Endodermal cell (in vitro differentiated cells): Measurements from ENCODE around the gene FILIP1L. TPM values are rescaled to one million over a fixed set of nuclear protein-coding genes. Genes with fewer than 3 reads are reported as not detected.

ENCODE experiments used
- DNase-seq: peaks from one replicate; pipeline ENCODE4 v3.0.0-alpha.2; 2017
- H3K27ac ChIP-seq: 2 replicates; pipeline ENCODE4 v1.5.1; 2013; ENCODE audit warnings: mild to moderate bottlenecking, low read depth, low read length, moderate library complexity
- H3K27me3 ChIP-seq: 2 replicates; pipeline ENCODE4 v1.6.1; 2013; ENCODE audit warnings: mild to moderate bottlenecking, low read length, moderate library complexity; ENCODE audit not compliant: insufficient read depth, control insufficient read depth, poor library complexity, severe bottlenecking
- H3K36me3 ChIP-seq: 2 replicates; pipeline ENCODE4 v1.7.0; 2013; ENCODE audit warnings: mild to moderate bottlenecking, low read length, moderate library complexity; ENCODE audit not compliant: control insufficient read depth, insufficient read depth
- H3K4me1 ChIP-seq: one replicate; pipeline ENCODE4 v1.7.0; 2013; ENCODE audit warnings: low read length; ENCODE audit not compliant: control insufficient read depth, insufficient read depth
- H3K4me3 ChIP-seq: 2 replicates; pipeline ENCODE4 v1.5.1; 2013; ENCODE audit warnings: mild to moderate bottlenecking, low read length, moderate library complexity
- H3K9ac ChIP-seq: 2 replicates; pipeline ENCODE4 v1.6.1; 2013; ENCODE audit warnings: mild to moderate bottlenecking, low read length, moderate library complexity; ENCODE audit not compliant: poor library complexity, severe bottlenecking; ENCODE audit errors: extremely low read depth
- H3K9me3 ChIP-seq: 2 replicates; pipeline ENCODE4 v1.6.1; 2013; ENCODE audit warnings: mild to moderate bottlenecking, low read length, moderate library complexity; ENCODE audit not compliant: control insufficient read depth
- H3K27ac Mint-ChIP-seq: 2 replicates; pipeline ENCODE4 v1.8.0; 2020; ENCODE audit warnings: mixed read lengths
- H3K27me3 Mint-ChIP-seq: 2 replicates; pipeline ENCODE4 v1.8.0; 2021; ENCODE audit warnings: mild to moderate bottlenecking, mixed read lengths; ENCODE audit not compliant: insufficient read depth
- H3K36me3 Mint-ChIP-seq: 2 replicates; pipeline ENCODE4 v1.8.0; 2020; ENCODE audit warnings: low read depth, mixed read lengths
- H3K4me1 Mint-ChIP-seq: 2 replicates; pipeline ENCODE4 v1.8.0; 2020; ENCODE audit warnings: mixed read lengths
- H3K4me3 Mint-ChIP-seq: 2 replicates; pipeline ENCODE4 v1.8.0; 2020; ENCODE audit warnings: mild to moderate bottlenecking, moderate library complexity, mixed read lengths
- H3K9me3 Mint-ChIP-seq: 2 replicates; pipeline ENCODE4 v1.8.0; 2020; ENCODE audit warnings: mild to moderate bottlenecking, mixed read lengths
- WGBS, 2 experiments: methylation state at CpG; one replicate each; pipeline versions ENCODE4 v1.1.5 to v1.1.7; 2013; ENCODE audit warnings: missing lambda C conversion rate in 2 of 2, mixed read lengths in 1 of 2; ENCODE audit not compliant: insufficient coverage in 1 of 2, insufficient read length in 1 of 2; 5-methylcytosine and 5-hydroxymethylcytosine counted together
- total RNA-seq, 2 donors: library from RNA; stranded (reverse); fragmentation: NEBNext Ultra II Directional in 1 of 2; extraction: Animal tissue kit (Norgen Biotek cat#: 25700) in 1 of 2; gene quantifications; 2 replicates in 1 of 2; 3 replicates in 1 of 2; pipeline ENCODE4 v1.2.1, GENCODE V29; 2021
- TF ChIP-seq, protein P1 (sequence below): fragments of 200-600 bp; sonication (generic); conservative IDR thresholded peaks from 2 replicates; pipeline ENCODE4 v1.5.0; 2021; ENCODE audit warnings: antibody characterized with exemption, mild to moderate bottlenecking

Gene FILIP1L
- total RNA-seq, 2 donors from 2014 or later, result 0.84 to 2.5 TPM

DNA sequence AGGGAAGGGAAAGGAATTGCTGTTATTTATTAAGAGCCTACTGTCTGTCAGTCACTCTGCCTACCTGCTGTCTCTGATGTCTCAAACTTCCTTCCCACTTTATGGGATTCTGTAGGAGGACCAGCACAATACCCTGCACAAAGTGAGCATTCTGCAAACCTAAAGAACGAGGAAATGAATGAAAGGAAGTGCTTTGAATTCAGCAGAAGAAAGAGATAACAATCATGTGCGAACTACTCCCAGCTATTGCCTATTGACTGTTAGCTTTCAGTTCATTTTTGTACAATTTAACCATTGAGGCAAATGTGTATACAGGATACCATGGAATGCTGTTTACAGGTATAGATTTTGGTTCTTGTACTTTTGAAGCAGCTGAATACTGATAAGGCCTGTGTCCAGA, 229.8 kb downstream of the FILIP1L start:
- Mint-ChIP-seq H3K4me1 (peaks cover 16% of the 10 kb centered on the region), H3K36me3 (no peaks in the 10 kb centered on the region), H3K27ac (no peak overlapping the region), H3K27me3 (no peaks in the 10 kb centered on the region), H3K4me3 (no peak overlapping the region), H3K9me3 (no peaks in the 10 kb centered on the region)
- Histone ChIP-seq H3K9ac (no peak overlapping the region), H3K4me1 (no peaks in the 10 kb centered on the region), H3K9me3 (no peaks in the 10 kb centered on the region), H3K36me3 (no peaks in the 10 kb centered on the region), H3K4me3 (no peak overlapping the region), H3K27ac (no peak overlapping the region), H3K27me3 (no peaks in the 10 kb centered on the region)
- WGBS, 2 experiments, result 66 to 67% methylated on average over 2 of the region's 2 CpGs
- TF ChIP-seq, protein P1, sequence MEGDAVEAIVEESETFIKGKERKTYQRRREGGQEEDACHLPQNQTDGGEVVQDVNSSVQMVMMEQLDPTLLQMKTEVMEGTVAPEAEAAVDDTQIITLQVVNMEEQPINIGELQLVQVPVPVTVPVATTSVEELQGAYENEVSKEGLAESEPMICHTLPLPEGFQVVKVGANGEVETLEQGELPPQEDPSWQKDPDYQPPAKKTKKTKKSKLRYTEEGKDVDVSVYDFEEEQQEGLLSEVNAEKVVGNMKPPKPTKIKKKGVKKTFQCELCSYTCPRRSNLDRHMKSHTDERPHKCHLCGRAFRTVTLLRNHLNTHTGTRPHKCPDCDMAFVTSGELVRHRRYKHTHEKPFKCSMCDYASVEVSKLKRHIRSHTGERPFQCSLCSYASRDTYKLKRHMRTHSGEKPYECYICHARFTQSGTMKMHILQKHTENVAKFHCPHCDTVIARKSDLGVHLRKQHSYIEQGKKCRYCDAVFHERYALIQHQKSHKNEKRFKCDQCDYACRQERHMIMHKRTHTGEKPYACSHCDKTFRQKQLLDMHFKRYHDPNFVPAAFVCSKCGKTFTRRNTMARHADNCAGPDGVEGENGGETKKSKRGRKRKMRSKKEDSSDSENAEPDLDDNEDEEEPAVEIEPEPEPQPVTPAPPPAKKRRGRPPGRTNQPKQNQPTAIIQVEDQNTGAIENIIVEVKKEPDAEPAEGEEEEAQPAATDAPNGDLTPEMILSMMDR, result no peak
- no peak for DNase-seq

DNA sequence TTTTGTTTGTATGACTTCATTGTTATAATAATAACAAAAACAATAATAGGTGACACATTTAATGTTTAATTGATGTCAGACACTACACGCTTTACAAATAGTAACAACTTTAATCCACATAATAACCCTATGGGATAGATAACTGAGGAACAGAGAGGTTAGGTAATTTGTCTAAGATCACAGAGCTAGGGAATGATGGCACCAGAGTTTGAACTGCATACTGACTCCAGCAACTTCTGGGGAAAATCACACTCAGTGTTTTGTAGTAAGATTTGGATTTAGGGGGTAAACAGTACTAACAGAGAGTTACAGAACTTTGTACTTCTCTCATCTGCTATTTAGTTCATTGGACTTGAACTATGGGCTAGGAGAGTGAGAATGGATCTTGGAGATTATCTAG, 230.6 kb downstream of the FILIP1L start:
- Histone ChIP-seq H3K9ac (no peak overlapping the region), H3K27ac (no peak overlapping the region), H3K36me3 (no peaks in the 10 kb centered on the region), H3K27me3 (no peaks in the 10 kb centered on the region), H3K4me3 (no peak overlapping the region), H3K9me3 (no peaks in the 10 kb centered on the region), H3K4me1 (no peaks in the 10 kb centered on the region)
- Mint-ChIP-seq H3K9me3 (no peaks in the 10 kb centered on the region), H3K36me3 (no peaks in the 10 kb centered on the region), H3K4me3 (no peak overlapping the region), H3K27ac (no peak overlapping the region), H3K27me3 (peaks cover 4% of the 10 kb centered on the region), H3K4me1 (peaks cover 16% of the 10 kb centered on the region)
- no CpG with 5 or more reads among the region's 1 CpG for WGBS, 2 experiments
- no peak for DNase-seq
- TF ChIP-seq, protein P1, result no peak

DNA sequence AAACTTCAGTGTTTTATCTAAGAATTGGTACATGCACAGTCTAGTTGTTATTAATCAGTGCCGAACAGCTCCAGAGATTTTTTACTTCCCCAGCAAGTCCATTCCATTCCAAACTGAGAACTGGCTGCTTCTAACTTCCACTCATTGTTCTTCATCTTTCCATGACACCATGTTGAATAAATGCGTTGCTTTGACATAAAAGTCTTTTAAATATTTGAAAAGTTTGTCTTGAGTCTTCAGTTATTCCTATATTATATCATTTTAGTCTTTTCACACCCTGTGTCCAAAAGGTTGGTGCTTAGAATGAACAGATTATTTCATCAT, 231.2 kb downstream of the FILIP1L start:
- Histone ChIP-seq H3K9me3 (no peaks in the 10 kb centered on the region), H3K27ac (no peak overlapping the region), H3K27me3 (no peaks in the 10 kb centered on the region), H3K9ac (no peak overlapping the region), H3K4me3 (no peak overlapping the region), H3K4me1 (no peaks in the 10 kb centered on the region), H3K36me3 (no peaks in the 10 kb centered on the region)
- 93% methylated on average over 2 of the region's 2 CpGs; no CpG with 5 or more reads in 1 of the 2 experiments for WGBS, 2 experiments
- H3K27me3 Mint-ChIP-seq, result peaks cover 10% of the 10 kb centered on the region
- no peaks in the 10 kb centered on the region for H3K36me3 Mint-ChIP-seq
- DNase-seq, result no peak
- H3K4me3 Mint-ChIP-seq, result no peak overlapping the region
- no peaks in the 10 kb centered on the region for H3K9me3 Mint-ChIP-seq
- no peak overlapping the region for H3K27ac Mint-ChIP-seq
- H3K4me1 Mint-ChIP-seq, result peaks cover 18% of the 10 kb centered on the region
- TF ChIP-seq, protein P1, result no peak
